Right lobe of liver (tissue), 6 donors: ENCODE data around the gene SEMA7A. TPM values are rescaled to one million over a fixed set of nuclear protein-coding genes. Genes with fewer than 3 reads are reported as not detected.
"Not testable (repeated sequence)": the region's sequence is repeated elsewhere in the genome, so short reads cannot be mapped to it uniquely, and the experiment has no call there.

Experiments
- ATAC-seq, 4 donors: fragments of 200-7000 bp; cut with Tn5 transposase; one replicate each; pipeline ENCODE4 v1.9.1; 2020; ENCODE audit warnings: mild to moderate bottlenecking in 4 of 4, moderate library complexity in 4 of 4
- DNase-seq, 3 donors: peaks; one replicate each; pipeline ENCODE4 v3.0.0-alpha.2; 2020
- H3K27ac ChIP-seq, 3 donors: fragments of 200-600 bp; one replicate each; pipeline ENCODE4 v1.8.0; 2022
- H3K27me3 ChIP-seq, 2 donors: fragments of 200-600 bp; one replicate each; pipeline ENCODE4 v1.8.0; 2022
- H3K36me3 ChIP-seq, 4 donors: fragments of 200-600 bp; sonication (generic) in 1 of 4; one replicate each; pipeline versions ENCODE4 v1.5.1 to v1.8.0; 2017 to 2022; ENCODE audit warnings: control low read depth in 1 of 4
- H3K4me1 ChIP-seq, 4 donors: fragments of 200-600 bp; sonication (generic) in 1 of 4; one replicate each; pipeline versions ENCODE4 v1.5.1 to v1.8.0; 2017 to 2022; ENCODE audit warnings: control low read depth in 1 of 4
- H3K4me3 ChIP-seq, 3 donors: fragments of 200-600 bp; one replicate each; pipeline ENCODE4 v1.8.0; 2022
- H3K9me3 ChIP-seq, 4 donors: fragments of 200-600 bp; sonication (generic) in 1 of 4; one replicate each; pipeline versions ENCODE4 v1.5.1 to v1.8.0; 2017 to 2022; ENCODE audit warnings: control low read depth in 1 of 4
- POLR2A ChIP-seq: fragments of 450-650 bp; IDR thresholded peaks from one replicate; pipeline ENCODE4 v1.6.1; 2017; ENCODE audit warnings: antibody characterized with exemption, mild to moderate bottlenecking
- WGBS: methylation state at CpG from one replicate; pipeline ENCODE4 v1.1.6; 2018; ENCODE audit warnings: low coverage, low lambda C conversion rate; ENCODE audit not compliant: insufficient coverage; ENCODE audit errors: missing lambda C conversion rate; 5-methylcytosine and 5-hydroxymethylcytosine counted together
- intact Hi-C, 2 donors: fragments of 100-400 bp; cut with DNase I; formaldehyde crosslinking; loops; one replicate each; pipeline versions ENCODE4 v1.11.2 to v1.14.1; 2022
- total RNA-seq, 6 experiments: library from RNA; depleted of rRNA in 2 of 6; stranded (reverse); fragments of >200 nt in 2 of 6; fragmentation: NEBNext Ultra II Directional in 3 of 6; extraction: Animal tissue kit (Norgen Biotek cat#: 25700) in 3 of 6; gene quantifications; one replicate each; pipeline versions ENCODE4 v1.1.0 to v1.2.4, GENCODE V29; 2016 to 2023
- TF ChIP-seq, protein P1 (sequence below), 4 donors: fragments of 200-600 bp in 3 of 4; fragments of 450-650 bp in 1 of 4; IDR thresholded peaks; one replicate each; pipeline versions ENCODE4 v1.5.1 to v1.8.0; 2016 to 2022; ENCODE audit warnings: antibody characterized with exemption in 4 of 4, mild to moderate bottlenecking in 2 of 4
- donor health status: DM: no; HTN: yes; CAD: no.
- donor health status: DM: no; HTN: no; CAD: no.
- donor health status: DM: no; HTN: no; CAD: no.
- donor health status: DM: no; HTN: yes; CAD: no.
- donor health status: DM: no; HTN: yes; CAD: no.

The SEMA7A gene
- total RNA-seq, 6 experiments from 2014 or later, result 0.42 to 2.4 (median 1.1) TPM

DNA sequence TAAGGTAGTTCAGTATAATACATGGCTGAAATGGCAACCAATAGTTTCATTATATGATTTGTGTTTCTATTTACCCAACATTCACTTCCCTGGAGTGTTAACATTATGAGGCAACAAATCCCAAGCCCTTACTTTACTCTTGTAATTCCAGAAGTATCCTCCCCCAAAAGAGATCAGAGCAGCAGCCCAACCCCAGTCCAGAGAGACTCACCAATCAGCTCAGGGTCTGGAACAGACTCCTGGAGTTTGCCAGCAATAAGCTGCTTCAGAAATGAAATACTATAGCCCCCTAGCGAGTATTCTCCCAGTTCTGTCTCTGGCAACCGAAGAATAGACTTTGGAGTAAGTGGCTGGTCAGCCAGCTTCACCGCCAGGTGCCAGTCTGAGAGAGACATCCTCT is 24.7 kb upstream of the SEMA7A start:
- Histone ChIP-seq H3K9me3 (no peaks in the 10 kb centered on the region), H3K27me3 (no peaks in the 10 kb centered on the region), H3K4me1 (peaks cover 0 to 10% (median 3%) of the 10 kb centered on the region in 4 donors), H3K27ac (no peak overlapping the region), H3K4me3 (no peak overlapping the region), H3K36me3 (peaks cover 0 to 29% (median under 1%) of the 10 kb centered on the region in 4 donors)
- TF ChIP-seq, protein P1, sequence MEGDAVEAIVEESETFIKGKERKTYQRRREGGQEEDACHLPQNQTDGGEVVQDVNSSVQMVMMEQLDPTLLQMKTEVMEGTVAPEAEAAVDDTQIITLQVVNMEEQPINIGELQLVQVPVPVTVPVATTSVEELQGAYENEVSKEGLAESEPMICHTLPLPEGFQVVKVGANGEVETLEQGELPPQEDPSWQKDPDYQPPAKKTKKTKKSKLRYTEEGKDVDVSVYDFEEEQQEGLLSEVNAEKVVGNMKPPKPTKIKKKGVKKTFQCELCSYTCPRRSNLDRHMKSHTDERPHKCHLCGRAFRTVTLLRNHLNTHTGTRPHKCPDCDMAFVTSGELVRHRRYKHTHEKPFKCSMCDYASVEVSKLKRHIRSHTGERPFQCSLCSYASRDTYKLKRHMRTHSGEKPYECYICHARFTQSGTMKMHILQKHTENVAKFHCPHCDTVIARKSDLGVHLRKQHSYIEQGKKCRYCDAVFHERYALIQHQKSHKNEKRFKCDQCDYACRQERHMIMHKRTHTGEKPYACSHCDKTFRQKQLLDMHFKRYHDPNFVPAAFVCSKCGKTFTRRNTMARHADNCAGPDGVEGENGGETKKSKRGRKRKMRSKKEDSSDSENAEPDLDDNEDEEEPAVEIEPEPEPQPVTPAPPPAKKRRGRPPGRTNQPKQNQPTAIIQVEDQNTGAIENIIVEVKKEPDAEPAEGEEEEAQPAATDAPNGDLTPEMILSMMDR (IDR thresholded peaks at IDR 0.05), result no peak
- no peak for TF ChIP-seq POLR2A
- intact Hi-C loops, result no loop called here
- DNase-seq, result peak in 1 of 3 donors; percentile 23
- no peak for ATAC-seq
- 100% methylated on average over 1 of the region's 3 CpGs for WGBS

GRCh38 chr15:74457036-74457435 is 23.3 kb upstream of the SEMA7A start:
- intact Hi-C loops, H3K27me3 ChIP-seq, H3K4me1 ChIP-seq, H3K27ac ChIP-seq, H3K9me3 ChIP-seq, ATAC-seq, H3K4me3 ChIP-seq: not testable (repeated sequence)
- WGBS, result 94% methylated on average over 9 of the region's 10 CpGs
- peaks cover 0 to 36% (median 2%) of the 10 kb centered on the region in 4 donors for H3K36me3 ChIP-seq
- DNase-seq, result peak in 1 of 3 donors; percentile 24

DNA sequence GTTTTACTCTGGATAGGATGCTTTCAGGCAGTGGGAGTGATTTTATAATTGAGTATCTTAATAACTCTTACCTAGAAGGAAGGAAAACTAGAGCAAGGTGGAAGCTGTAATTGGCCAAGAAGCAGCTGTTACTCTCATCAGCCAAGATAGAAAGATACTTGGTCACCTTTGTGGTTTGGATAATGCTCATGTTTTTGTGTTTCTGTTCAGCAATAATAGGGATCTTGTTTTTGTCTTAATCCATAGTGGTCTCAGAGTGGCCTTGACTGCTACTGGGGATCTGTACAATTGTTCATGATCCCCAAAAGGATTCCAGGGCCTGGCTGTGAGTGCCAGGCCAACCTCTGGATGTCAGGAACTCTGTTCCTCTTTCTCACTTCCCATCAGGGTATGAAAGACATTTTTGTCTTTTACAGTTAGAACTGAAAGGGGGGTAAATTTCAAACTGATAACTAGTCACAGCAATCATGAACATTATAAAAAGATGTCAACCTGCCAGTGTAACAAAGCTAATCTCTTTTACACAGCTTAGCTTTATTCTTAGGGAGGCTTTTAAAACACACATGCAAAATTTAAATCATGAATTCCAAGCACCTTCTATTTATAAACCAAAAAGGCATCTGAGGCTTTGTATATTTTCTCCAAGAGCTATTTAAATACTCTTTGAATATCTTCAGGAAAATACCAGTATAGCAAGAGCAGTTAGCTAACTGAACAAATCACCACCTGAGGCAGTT is 21.2 kb upstream of the SEMA7A start:
- no peaks in the 10 kb centered on the region for H3K27me3 ChIP-seq
- no peak overlapping the region for H3K27ac ChIP-seq
- H3K36me3 ChIP-seq, result peaks cover 0 to 51% (median 4%) of the 10 kb centered on the region in 4 donors
- DNase-seq (no peak), ATAC-seq (no peak)
- no peak overlapping the region for H3K4me3 ChIP-seq
- intact Hi-C loops, result no loop called here
- no peaks in the 10 kb centered on the region for H3K9me3 ChIP-seq
- H3K4me1 ChIP-seq, result no peaks in the 10 kb centered on the region
- no peak for TF ChIP-seq POLR2A
- TF ChIP-seq, protein P1 (IDR thresholded peaks at IDR 0.05), result no peak

DNA sequence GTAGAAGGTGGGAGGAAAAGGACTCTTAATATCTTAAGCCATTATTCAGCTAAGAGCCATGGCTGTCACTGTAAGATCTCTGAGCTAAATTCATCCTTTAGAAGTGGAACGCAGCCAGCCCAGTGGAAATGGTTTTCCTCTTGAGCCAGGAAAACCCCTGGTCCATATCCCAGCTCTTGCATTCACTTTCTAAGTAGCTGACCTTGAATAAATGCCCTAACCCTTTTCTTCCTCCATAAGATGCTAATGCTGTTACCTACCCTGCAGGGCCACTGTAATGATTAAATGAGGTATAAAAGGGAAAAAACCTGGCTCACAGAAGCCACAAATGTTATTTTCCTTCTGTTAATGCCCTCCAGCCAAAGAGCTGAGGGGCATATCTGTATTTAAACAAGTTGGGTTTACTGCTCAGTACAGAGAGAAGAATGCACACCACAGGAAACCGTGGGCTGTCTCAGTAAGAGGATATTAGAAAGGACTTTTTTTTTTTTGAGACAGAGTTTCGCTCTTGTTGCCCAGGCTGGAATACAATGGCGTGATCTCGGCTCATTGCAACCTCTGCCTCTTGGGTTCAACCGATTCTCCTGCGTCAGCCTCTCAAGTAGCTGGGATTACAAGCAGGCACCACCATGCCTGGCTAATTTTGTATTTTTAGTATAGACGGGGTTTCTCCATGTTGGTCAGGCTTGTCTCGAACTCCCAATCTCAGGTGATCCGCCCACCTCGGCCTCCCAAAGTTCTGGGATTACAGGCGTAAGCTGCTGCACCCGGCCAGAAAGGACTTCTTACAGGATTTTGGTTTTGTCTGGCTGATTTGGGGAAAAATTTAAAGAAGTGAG is 20.4 kb upstream of the SEMA7A start:
- H3K4me1 ChIP-seq, result no peaks in the 10 kb centered on the region

More for the DNA sequence above, 20.4 kb upstream of the SEMA7A start:
- no peak overlapping the region for H3K4me3 ChIP-seq
- peak in 1 of 3 donors; percentile 8 for DNase-seq
- peaks cover 0 to 58% (median 6%) of the 10 kb centered on the region in 4 donors for H3K36me3 ChIP-seq
- H3K9me3 ChIP-seq, result no peaks in the 10 kb centered on the region
- no peak for ATAC-seq
- no peak overlapping the region for H3K27ac ChIP-seq
- WGBS, result 84% methylated on average over 13 of the region's 13 CpGs
- TF ChIP-seq, protein P1 (IDR thresholded peaks at IDR 0.05), result no peak
- no peak for TF ChIP-seq POLR2A
- intact Hi-C loops, result no loop called here
- no peaks in the 10 kb centered on the region for H3K27me3 ChIP-seq
